ENCODE results near the gene FER. TPM values are rescaled to one million over a fixed set of nuclear protein-coding genes. Genes with fewer than 3 reads are reported as not detected.

Gene FER
- total RNA-seq, 1 donor from 2014 or later = 35.3 TPM

- intact Hi-C loops (cut with DNase I) = no loop called here
- Histone ChIP-seq H3K27me3 (ENCODE audit: low read depth) (no peaks in the 10 kb centered on the region), H3K4me3 (no peak overlapping the region), H3K36me3 (no peaks in the 10 kb centered on the region), H3K4me1 (no peaks in the 10 kb centered on the region), H3K27ac (no peak overlapping the region), H3K9me3 (no peaks in the 10 kb centered on the region)
- no peak for TF ChIP-seq CTCF (IDR thresholded peaks at IDR 0.05)
- no peak for ATAC-seq
- DNase-seq = no peak
These were observed 35.8 kb upstream of the FER start for GRCh38 chr5:108711898-108712297.

DNA sequence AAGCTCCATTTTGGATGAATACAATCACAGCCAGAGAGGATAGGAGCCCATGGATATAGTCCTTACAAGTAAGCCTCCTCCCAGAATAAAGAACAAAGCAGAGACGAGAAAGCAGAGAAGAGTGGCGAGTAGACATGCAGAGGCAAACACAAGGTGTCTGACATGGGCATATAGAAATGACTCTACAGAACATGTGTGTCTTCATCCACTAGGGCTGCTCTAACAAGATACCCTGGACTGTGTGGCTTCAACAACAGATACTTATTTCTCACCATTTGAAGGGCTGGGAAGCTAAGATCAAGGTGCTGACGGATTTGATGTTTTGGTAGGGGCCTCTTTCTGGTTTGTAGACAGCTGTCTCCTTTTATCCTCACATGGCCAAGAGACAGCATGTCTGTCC, 32.3 kb upstream of the FER start:
- H3K4me3 ChIP-seq = no peak overlapping the region
- intact Hi-C loops (cut with DNase I) = no loop called here
- no peaks in the 10 kb centered on the region for H3K36me3 ChIP-seq
- no peak for TF ChIP-seq CTCF (IDR thresholded peaks at IDR 0.05)
- H3K4me1 ChIP-seq = no peaks in the 10 kb centered on the region
- H3K27me3 ChIP-seq (ENCODE audit: low read depth) = no peaks in the 10 kb centered on the region
- no peak for DNase-seq
- ATAC-seq = no peak
- H3K27ac ChIP-seq = no peak overlapping the region
- no peaks in the 10 kb centered on the region for H3K9me3 ChIP-seq

DNA sequence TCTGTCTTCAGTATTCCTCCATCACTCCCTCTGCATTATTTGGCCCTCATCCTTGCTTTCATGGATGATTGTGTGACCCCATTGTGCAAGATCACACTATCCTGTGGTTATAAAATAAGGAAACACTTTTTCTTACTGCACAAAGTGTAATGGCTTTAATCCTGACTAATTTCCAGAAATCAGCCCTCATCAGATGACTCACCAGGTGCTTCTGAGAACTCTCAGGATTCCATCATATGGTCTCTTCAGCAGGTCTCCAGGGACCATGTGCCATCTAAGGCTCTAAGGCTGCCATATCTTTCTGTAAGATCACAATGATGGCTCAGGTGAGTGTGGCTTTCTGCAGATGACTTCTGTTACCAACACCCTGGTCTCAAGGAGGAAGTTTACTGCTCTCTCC, 27.3 kb upstream of the FER start:
- H3K27ac ChIP-seq = no peak overlapping the region
- intact Hi-C loops (cut with DNase I) = no loop called here
- no peak overlapping the region for H3K4me3 ChIP-seq
- H3K4me1 ChIP-seq = no peaks in the 10 kb centered on the region
- no peaks in the 10 kb centered on the region for H3K27me3 ChIP-seq (ENCODE audit: low read depth)
- ATAC-seq = no peak
- no peak for DNase-seq
- H3K36me3 ChIP-seq = no peaks in the 10 kb centered on the region
- H3K9me3 ChIP-seq = no peaks in the 10 kb centered on the region
- TF ChIP-seq CTCF (IDR thresholded peaks at IDR 0.05) = no peak

GRCh38 chr5:108726446-108727235, 21.1 kb upstream of the FER start:
- no peak for ATAC-seq
- Histone ChIP-seq H3K9me3 (no peaks in the 10 kb centered on the region), H3K4me1 (peaks cover 12% of the 10 kb centered on the region), H3K4me3 (peak overlapping the region; percentile 80), H3K27ac (peak overlapping the region; percentile 98), H3K27me3 (ENCODE audit: low read depth) (no peaks in the 10 kb centered on the region), H3K36me3 (no peaks in the 10 kb centered on the region)
- TF ChIP-seq CTCF (IDR thresholded peaks at IDR 0.05) = no peak
- no peak for DNase-seq
- intact Hi-C loops (cut with DNase I) = no loop called here

GRCh38 chr5:108727236-108727650, 20.5 kb upstream of the FER start:
- H3K27me3 ChIP-seq (ENCODE audit: low read depth) = no peaks in the 10 kb centered on the region
- intact Hi-C loops (cut with DNase I) = no loop called here
- DNase-seq (peak; percentile 55), ATAC-seq (peak; percentile 60 to 63)
- no peaks in the 10 kb centered on the region for H3K9me3 ChIP-seq
- peaks cover 12% of the 10 kb centered on the region for H3K4me1 ChIP-seq
- no peaks in the 10 kb centered on the region for H3K36me3 ChIP-seq
- peak overlapping the region; percentile 80 for H3K4me3 ChIP-seq
- peak overlapping the region; percentile 98 for H3K27ac ChIP-seq
- TF ChIP-seq CTCF (IDR thresholded peaks at IDR 0.05) = no peak

Measured in lower lobe of right lung (tissue), 2 donors.